H9 (cell line): ENCODE measurements around the gene KRTAP10-4. TPM values are rescaled to one million over a fixed set of nuclear protein-coding genes. Genes with fewer than 3 reads are reported as not detected.
A peak's percentile ranks its signal among the peaks of the same experiment; 100 is the strongest.

Experiments used
- DNase-seq: peaks from one replicate; pipeline ENCODE4 v3.0.0-alpha.2; 2017
- H2AFZ ChIP-seq: one replicate; pipeline ENCODE4 v1.6.1; 2013; ENCODE audit warnings: mild to moderate bottlenecking, low read length, control low read depth, moderate library complexity
- H2AK5ac ChIP-seq: 2 replicates; pipeline ENCODE4 v1.6.1; 2013; ENCODE audit warnings: low read length, control low read depth, mixed read lengths; ENCODE audit not compliant: insufficient read length
- H2BK120ac ChIP-seq: one replicate; pipeline ENCODE4 v1.6.1; 2013; ENCODE audit warnings: low read depth, mild to moderate bottlenecking, low read length, control low read depth, inconsistent platforms; ENCODE audit not compliant: poor library complexity, severe bottlenecking
- H2BK12ac ChIP-seq: 2 replicates; pipeline ENCODE4 v1.6.1; 2013; ENCODE audit warnings: low read length, control low read depth, mixed read lengths, low read depth; ENCODE audit not compliant: insufficient read length
- H2BK15ac ChIP-seq: 2 replicates; pipeline ENCODE4 v1.6.1; 2013; ENCODE audit warnings: low read depth, low read length, control low read depth
- H2BK20ac ChIP-seq: one replicate; pipeline ENCODE4 v1.6.1; 2013; ENCODE audit warnings: low read depth, mild to moderate bottlenecking, low read length, control low read depth, inconsistent platforms; ENCODE audit not compliant: poor library complexity, severe bottlenecking
- H2BK5ac ChIP-seq: 2 replicates; pipeline ENCODE4 v1.6.1; 2013; ENCODE audit warnings: low read length, control low read depth, mixed read lengths; ENCODE audit not compliant: insufficient read length
- H3K14ac ChIP-seq: 2 replicates; pipeline ENCODE4 v1.6.1; 2013; ENCODE audit warnings: low read length, control low read depth; ENCODE audit not compliant: insufficient read depth
- H3K18ac ChIP-seq: 2 replicates; pipeline ENCODE4 v1.6.1; 2013; ENCODE audit warnings: low read depth, mild to moderate bottlenecking, mixed read lengths, low read length, control low read depth; ENCODE audit not compliant: insufficient read length
- H3K23ac ChIP-seq: 2 replicates; pipeline ENCODE4 v1.6.1; 2013; ENCODE audit warnings: low read length, control low read depth, mixed read lengths, low read depth; ENCODE audit not compliant: insufficient read length
- H3K23me2 ChIP-seq: 2 replicates; pipeline ENCODE4 v1.6.1; 2013; ENCODE audit warnings: low read depth, mild to moderate bottlenecking, mixed read lengths, low read length, control low read depth; ENCODE audit not compliant: insufficient read length, poor library complexity, severe bottlenecking
- H3K27ac ChIP-seq: 2 replicates; pipeline ENCODE4 v1.5.1; 2013; ENCODE audit warnings: low read length, control low read depth, mixed read lengths, low read depth; ENCODE audit not compliant: insufficient read length
- H3K27me3 ChIP-seq: 2 replicates; pipeline ENCODE4 v1.6.1; 2013; ENCODE audit warnings: low read length, control low read depth, inconsistent platforms; ENCODE audit not compliant: insufficient read depth
- H3K4ac ChIP-seq: 2 replicates; pipeline ENCODE4 v1.6.1; 2013; ENCODE audit warnings: low read depth, mild to moderate bottlenecking, control low read depth, inconsistent platforms, low read length, moderate library complexity
- H3K4me1 ChIP-seq: 2 replicates; pipeline ENCODE4 v1.6.1; 2013; ENCODE audit warnings: low read length, control low read depth, inconsistent platforms; ENCODE audit not compliant: insufficient read depth
- H3K4me2 ChIP-seq: 2 replicates; pipeline ENCODE4 v1.6.1; 2013; ENCODE audit warnings: low read length, control low read depth, mixed read lengths; ENCODE audit not compliant: insufficient read length, insufficient read depth
- H3K56ac ChIP-seq: 2 replicates; pipeline ENCODE4 v1.6.1; 2013; ENCODE audit warnings: low read depth, mild to moderate bottlenecking, mixed read lengths, low read length, control low read depth; ENCODE audit not compliant: insufficient read length
- H3K79me1 ChIP-seq: 2 replicates; pipeline ENCODE4 v1.6.1; 2013; ENCODE audit warnings: low read depth, mild to moderate bottlenecking, moderate library complexity, low read length, control low read depth, inconsistent platforms; ENCODE audit not compliant: insufficient read depth, poor library complexity, severe bottlenecking
- H3K79me2 ChIP-seq: 2 replicates; pipeline ENCODE4 v1.6.1; 2013; ENCODE audit warnings: low read length, control low read depth, inconsistent platforms; ENCODE audit not compliant: insufficient read depth
- H3K9ac ChIP-seq: 2 replicates; pipeline ENCODE4 v1.6.1; 2013; ENCODE audit warnings: low read length, control low read depth, mixed read lengths; ENCODE audit not compliant: insufficient read length; ENCODE audit errors: extremely low read depth
- H3K9me3 ChIP-seq: one replicate; pipeline ENCODE4 v1.6.1; 2013; ENCODE audit warnings: low read depth, low read length, inconsistent platforms; ENCODE audit not compliant: control insufficient read depth
- H3T11ph ChIP-seq: one replicate; pipeline ENCODE4 v1.6.1; 2013; ENCODE audit warnings: mild to moderate bottlenecking, low read length, control low read depth, inconsistent platforms
- H4K20me1 ChIP-seq: one replicate; pipeline ENCODE4 v1.6.1; 2013; ENCODE audit not compliant: control insufficient read depth, insufficient read length, insufficient read depth
- H4K5ac ChIP-seq: 2 replicates; pipeline ENCODE4 v1.6.1; 2013; ENCODE audit warnings: low read depth, mild to moderate bottlenecking, mixed read lengths, low read length, control low read depth; ENCODE audit not compliant: insufficient read length
- H4K8ac ChIP-seq: replicated peaks from 2 replicates; pipeline ENCODE4 v1.6.1; 2013; ENCODE audit warnings: low read length, control low read depth, mixed read lengths, low read depth; ENCODE audit not compliant: insufficient read length
- H4K91ac ChIP-seq: 2 replicates; pipeline ENCODE4 v1.6.1; 2013; ENCODE audit warnings: low read depth, mild to moderate bottlenecking, moderate library complexity, mixed read lengths, low read length, control low read depth; ENCODE audit not compliant: insufficient read length
- H3K27ac Mint-ChIP-seq, 3 experiments: 2 replicates in 2 of 3; 3 replicates in 1 of 3; pipeline ENCODE4 v1.8.0; 2020 to 2021; ENCODE audit warnings: mixed read lengths in 3 of 3, mild to moderate bottlenecking in 1 of 3, moderate library complexity in 1 of 3
- H3K27me3 Mint-ChIP-seq: 2 replicates; pipeline ENCODE4 v1.8.0; 2021; ENCODE audit warnings: low read depth, mild to moderate bottlenecking, moderate library complexity, mixed read lengths
- H3K36me3 Mint-ChIP-seq, 3 experiments: 2 replicates in 2 of 3; 3 replicates in 1 of 3; pipeline ENCODE4 v1.8.0; 2020 to 2021; ENCODE audit warnings: low read depth in 3 of 3, mixed read lengths in 3 of 3; ENCODE audit not compliant: insufficient read depth in 1 of 3
- H3K4me1 Mint-ChIP-seq, 2 experiments: 2 replicates each; pipeline ENCODE4 v1.8.0; 2020; ENCODE audit warnings: mixed read lengths in 2 of 2
- H3K4me3 Mint-ChIP-seq, 2 experiments: 2 replicates in 1 of 2; 3 replicates in 1 of 2; pipeline ENCODE4 v1.8.0; 2020 to 2021; ENCODE audit warnings: mild to moderate bottlenecking in 2 of 2, mixed read lengths in 2 of 2, moderate library complexity in 1 of 2
- H3K9me3 Mint-ChIP-seq, 2 experiments: 2 replicates in 1 of 2; 3 replicates in 1 of 2; pipeline ENCODE4 v1.8.0; 2020; ENCODE audit warnings: mild to moderate bottlenecking in 2 of 2, mixed read lengths in 2 of 2, moderate library complexity in 1 of 2
- WGBS: extraction: QIAGEN DNeasy Blood & Tissue Kit; methylation state at CpG from one replicate; pipeline ENCODE4 v1.1.7; 2013; ENCODE audit warnings: missing lambda C conversion rate, low lambda C conversion rate, mixed read lengths; ENCODE audit not compliant: insufficient read length; ENCODE audit errors: extremely low coverage; 5-methylcytosine and 5-hydroxymethylcytosine counted together
- total RNA-seq: library from RNA; stranded (reverse); gene quantifications from 2 replicates; pipeline ENCODE4 v1.2.1, GENCODE V29; 2021
- TF ChIP-seq, protein P1 (sequence below): fragments of 200-600 bp; sonication (generic); conservative IDR thresholded peaks from 3 replicates; pipeline ENCODE4 v1.8.0; 2021; ENCODE audit warnings: antibody characterized with exemption, mild to moderate bottlenecking

The KRTAP10-4 gene
- total RNA-seq, 1 experiment from 2014 or later = not detected

DNA sequence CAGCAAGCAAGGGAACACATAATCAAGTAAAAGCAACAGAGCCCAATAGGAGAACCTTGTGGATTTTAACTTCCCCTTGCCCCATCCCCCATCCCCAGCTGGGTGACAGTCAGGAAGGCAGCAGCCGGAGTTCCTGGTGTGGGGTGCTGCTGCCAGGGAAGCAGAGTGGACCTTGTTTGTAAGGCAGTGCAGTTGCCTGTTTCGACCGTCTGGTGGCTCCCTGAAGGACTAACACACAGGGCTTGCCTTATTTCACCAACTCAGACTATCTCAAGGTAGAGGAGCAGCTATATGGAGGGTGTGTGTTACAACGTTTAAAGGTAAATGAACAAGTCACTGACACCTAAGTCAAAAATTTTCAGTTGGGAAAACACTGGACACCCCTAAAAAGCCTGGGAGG lies 45.0 kb downstream of the KRTAP10-4 start:
- no peak overlapping the region for H3K14ac ChIP-seq
- no peak overlapping the region for H2BK20ac ChIP-seq
- TF ChIP-seq, protein P1, sequence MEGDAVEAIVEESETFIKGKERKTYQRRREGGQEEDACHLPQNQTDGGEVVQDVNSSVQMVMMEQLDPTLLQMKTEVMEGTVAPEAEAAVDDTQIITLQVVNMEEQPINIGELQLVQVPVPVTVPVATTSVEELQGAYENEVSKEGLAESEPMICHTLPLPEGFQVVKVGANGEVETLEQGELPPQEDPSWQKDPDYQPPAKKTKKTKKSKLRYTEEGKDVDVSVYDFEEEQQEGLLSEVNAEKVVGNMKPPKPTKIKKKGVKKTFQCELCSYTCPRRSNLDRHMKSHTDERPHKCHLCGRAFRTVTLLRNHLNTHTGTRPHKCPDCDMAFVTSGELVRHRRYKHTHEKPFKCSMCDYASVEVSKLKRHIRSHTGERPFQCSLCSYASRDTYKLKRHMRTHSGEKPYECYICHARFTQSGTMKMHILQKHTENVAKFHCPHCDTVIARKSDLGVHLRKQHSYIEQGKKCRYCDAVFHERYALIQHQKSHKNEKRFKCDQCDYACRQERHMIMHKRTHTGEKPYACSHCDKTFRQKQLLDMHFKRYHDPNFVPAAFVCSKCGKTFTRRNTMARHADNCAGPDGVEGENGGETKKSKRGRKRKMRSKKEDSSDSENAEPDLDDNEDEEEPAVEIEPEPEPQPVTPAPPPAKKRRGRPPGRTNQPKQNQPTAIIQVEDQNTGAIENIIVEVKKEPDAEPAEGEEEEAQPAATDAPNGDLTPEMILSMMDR = peak; percentile 64
- no peak overlapping the region for H2BK120ac ChIP-seq
- H2BK15ac ChIP-seq = no peak overlapping the region
- no peak overlapping the region for H3K4ac ChIP-seq
- H3K18ac ChIP-seq = no peak overlapping the region
- H4K91ac ChIP-seq = no peak overlapping the region
- no peak overlapping the region for H4K5ac ChIP-seq
- no peaks in the 10 kb centered on the region for H3K27me3 ChIP-seq
- no peak overlapping the region for H2BK12ac ChIP-seq
- H3K9ac ChIP-seq = no peak overlapping the region
- WGBS = no CpG with 5 or more reads among the region's 4 CpGs
- no peak overlapping the region for H2AK5ac ChIP-seq
- peaks cover 4% of the 10 kb centered on the region for H3K27me3 Mint-ChIP-seq
- H3K56ac ChIP-seq = no peak overlapping the region
- no peaks in the 10 kb centered on the region for H3K79me1 ChIP-seq
- H3K4me1 ChIP-seq = no peaks in the 10 kb centered on the region
- peaks cover 27% of the 10 kb centered on the region in 2 experiments for H3K4me1 Mint-ChIP-seq
- no peak overlapping the region for H3K23ac ChIP-seq
- H3K27ac ChIP-seq = no peak overlapping the region
- H3K4me2 ChIP-seq = no peak overlapping the region
- H2AFZ ChIP-seq = no peak overlapping the region
- no peak overlapping the region for H4K8ac ChIP-seq
- H3K27ac Mint-ChIP-seq = no peak overlapping the region
- H3K4me3 Mint-ChIP-seq = no peak overlapping the region
- H4K20me1 ChIP-seq = no peaks in the 10 kb centered on the region
- no peaks in the 10 kb centered on the region for H3K23me2 ChIP-seq
- no peaks in the 10 kb centered on the region for H3K79me2 ChIP-seq
- peak; percentile 68 for DNase-seq
- H3K9me3 ChIP-seq = peaks cover 4% of the 10 kb centered on the region
- H3K36me3 Mint-ChIP-seq = peaks cover 11 to 30% (median 20%) of the 10 kb centered on the region in 3 experiments
- peaks cover 33 to 38% of the 10 kb centered on the region in 2 experiments for H3K9me3 Mint-ChIP-seq
- H2BK5ac ChIP-seq = no peak overlapping the region
- no peak overlapping the region for H3T11ph ChIP-seq
